Iris pigment epithelial cell (primary cell): Measurements from ENCODE around the gene ABCC6.
"Not testable (repeated sequence)": the region's sequence is repeated elsewhere in the genome, so short reads cannot be mapped to it uniquely, and the experiment has no call there.

Experiments used
- DNase-seq: peaks from one replicate; pipeline ENCODE4 v3.0.0-alpha.2; 2011; ENCODE audit warnings: low read depth

ABCC6 gene

DNA sequence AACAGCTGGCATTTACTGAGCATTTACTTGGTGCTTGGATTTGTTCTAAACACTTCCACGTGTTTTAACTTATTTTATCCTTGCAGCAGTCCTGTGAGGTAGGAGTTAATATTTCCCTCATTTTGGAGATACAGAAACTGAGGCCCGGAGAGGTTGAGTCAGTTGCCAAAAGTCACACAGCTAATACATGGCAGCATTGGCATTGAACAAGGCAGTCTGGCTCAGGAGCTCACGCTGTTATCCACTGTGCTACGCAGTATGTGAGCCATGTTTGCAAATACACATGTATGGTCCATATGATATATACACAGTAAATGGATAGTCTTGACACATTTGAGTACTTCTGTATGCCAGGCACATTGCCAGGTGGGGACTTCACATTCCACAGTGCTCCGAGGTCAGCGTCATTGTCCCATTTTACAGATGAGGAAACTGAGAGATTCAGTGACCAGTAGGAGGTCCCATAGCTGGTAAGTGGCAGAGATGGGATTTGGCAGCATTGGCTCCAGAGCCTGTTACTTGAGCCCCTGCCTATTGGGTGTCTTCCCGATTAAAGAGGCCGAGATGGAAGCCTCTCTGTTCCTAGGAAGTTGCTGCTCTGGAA lies 110.7 kb downstream of the ABCC6 start:
- no peak for DNase-seq

DNA sequence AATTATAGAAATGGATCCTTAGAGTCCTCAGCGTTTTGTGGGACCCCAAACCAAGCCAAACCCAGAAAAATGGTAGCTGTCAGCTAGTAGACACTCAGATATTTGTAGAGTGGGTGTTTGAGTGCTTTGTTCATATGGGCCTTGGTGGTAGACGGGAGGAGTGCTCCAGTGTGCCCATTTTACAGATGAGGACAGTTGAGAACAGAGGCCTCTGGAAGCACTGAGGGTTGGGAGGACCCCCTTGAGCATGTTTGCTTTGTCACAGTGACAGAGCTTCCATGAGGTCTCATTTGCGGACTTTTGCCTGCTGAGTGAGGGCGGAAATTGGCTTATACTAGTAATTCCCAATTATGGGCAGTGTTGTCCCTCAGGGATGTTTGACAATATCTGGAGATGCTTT lies 111.7 kb downstream of the ABCC6 start:
- no peak for DNase-seq

DNA sequence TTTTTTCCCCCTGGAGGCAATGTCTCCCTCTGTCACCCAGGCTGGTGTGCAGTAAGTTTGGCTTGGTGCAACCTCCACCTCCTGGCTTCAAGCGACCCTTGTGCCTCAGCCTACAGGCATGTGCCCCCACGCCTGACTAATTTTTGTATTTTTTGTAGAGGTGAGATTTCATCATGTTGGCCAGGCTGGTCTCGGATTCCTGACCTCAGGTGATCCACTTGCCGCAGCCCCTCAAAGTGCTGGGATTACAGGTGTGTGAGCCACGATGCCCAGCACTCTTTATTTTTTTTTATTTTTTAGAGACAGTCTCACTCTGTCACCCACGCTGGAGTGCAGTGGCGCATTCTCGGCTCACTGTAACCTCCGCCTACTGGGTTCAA lies 113.2 kb downstream of the ABCC6 start:
- no peak for DNase-seq

DNA sequence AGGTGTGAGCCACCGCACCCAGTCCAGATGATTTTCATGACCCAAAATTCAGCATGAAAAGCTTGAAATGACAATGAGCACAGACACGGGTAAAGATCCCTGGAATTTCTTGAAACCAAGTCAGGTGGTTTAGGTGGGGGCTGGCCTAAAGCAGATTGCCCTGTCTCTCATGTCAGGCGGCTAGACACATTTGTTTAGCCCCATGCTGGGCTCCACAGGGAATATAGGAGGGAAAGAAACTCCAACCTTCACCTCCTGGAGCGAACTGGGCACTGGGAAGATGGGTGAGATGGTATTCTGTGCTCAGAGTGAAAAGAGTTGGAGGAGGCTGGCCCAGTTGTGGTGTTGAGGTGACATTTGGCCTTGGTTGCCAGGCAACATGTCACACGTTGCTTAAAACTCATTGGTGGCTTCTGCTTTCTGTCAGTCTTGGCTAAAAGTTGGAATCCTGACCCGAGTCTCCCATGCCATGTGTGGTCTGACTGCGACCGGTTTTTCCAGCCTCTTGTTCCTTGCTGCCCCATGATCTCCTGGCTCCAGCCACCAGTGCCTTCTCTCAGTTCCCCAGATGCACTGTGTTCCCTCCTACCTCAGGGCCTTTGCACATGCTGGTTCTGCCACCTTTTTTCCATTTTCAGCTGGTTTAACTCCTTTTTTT lies 113.7 kb downstream of the ABCC6 start:
- DNase-seq = no peak

DNA sequence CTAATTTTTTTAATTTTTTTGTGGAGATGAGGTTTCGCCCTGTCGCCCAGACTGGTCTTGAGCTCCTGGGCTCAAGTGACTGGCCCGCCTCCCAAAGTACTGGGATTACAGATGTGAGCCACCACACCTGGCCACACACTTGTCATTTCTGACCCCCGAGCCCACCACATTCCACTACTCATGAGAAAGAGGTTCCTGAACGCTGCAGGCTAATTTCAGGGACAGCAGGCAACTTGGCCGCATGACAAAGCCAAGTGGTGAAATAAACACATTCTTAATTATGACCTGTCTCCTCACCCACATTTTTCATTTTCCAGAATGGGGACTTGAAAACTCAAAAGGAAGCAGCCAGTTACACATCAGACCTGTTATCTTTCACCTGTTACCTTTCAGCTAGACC lies 114.5 kb downstream of the ABCC6 start:
- no peak for DNase-seq

DNA sequence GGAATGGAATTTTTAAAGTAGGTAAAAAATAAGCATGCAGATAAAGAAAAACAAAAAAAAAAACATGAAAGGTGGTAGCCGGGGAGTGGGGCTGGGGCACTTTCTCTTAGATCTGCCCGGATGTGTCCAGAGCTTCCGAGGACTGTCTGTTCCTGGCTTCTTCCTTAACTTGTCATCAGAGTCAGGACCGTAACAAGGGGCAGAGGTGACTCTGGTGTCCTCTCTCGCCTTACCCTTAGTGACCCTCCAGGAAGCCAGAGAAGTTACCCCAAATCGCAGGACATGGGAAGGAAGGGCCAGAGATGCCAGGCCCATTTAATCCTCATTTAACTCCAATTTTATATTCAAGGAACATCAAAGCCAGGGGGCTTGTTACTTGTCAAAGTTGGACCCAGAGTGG lies 115.5 kb downstream of the ABCC6 start:
- no peak for DNase-seq

DNA sequence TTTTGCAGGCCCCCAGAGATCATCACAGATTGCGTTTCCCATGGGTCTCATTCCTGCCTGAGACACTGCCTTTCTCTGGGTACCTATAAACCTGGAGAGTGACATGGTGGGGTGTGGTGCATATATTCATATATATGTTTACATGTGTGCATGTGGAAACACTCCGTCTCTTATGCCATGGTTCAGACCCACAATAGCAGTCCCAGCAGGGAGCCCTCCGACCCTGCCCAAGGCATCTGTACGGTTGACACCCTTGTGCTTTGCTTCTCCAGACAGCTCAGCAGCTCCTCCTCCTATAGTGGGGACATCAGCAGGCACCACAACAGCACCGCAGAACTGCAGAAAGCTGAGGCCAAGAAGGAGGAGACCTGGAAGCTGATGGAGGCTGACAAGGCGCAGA lies 116.8 kb downstream of the ABCC6 start:
- DNase-seq = no peak

DNA sequence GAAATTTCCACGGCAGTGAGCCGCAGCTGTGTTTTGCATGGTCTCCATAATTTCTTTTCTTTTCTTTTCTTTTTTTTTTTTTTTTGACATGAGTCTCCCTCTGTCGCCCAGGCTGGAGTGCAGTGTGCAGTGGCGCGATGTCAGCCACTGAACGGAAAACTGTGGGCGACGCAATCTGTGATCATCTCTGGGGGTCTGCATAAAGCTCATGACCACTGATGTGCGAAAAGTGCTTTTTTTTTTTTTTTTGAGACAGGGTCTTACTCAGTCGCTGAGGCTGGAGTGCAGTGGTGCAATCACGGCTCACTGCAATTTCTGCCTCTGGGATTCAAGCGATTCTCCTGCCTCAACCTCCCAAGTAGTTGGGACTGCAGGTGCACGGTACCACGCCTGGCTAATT lies 117.6 kb downstream of the ABCC6 start:
- DNase-seq = no peak

DNA sequence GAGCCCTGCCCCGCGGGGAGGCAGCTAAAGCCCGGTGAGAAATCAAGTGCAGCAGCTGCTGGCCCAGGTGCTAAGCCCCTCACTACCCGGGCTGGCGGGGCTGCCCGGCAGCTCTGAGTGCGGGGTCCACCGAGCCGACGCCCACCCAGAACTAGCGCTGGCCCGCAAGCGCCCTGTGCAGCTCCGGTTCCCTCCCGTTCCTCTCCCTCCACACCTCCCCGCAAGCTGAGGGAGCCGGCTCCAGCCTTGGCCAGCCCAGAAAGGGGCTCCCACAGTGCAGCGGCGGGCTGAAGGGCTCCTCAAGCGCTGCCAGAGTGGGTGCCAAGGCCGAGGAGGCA lies 118.5 kb downstream of the ABCC6 start:
- DNase-seq = not testable (repeated sequence)

DNA sequence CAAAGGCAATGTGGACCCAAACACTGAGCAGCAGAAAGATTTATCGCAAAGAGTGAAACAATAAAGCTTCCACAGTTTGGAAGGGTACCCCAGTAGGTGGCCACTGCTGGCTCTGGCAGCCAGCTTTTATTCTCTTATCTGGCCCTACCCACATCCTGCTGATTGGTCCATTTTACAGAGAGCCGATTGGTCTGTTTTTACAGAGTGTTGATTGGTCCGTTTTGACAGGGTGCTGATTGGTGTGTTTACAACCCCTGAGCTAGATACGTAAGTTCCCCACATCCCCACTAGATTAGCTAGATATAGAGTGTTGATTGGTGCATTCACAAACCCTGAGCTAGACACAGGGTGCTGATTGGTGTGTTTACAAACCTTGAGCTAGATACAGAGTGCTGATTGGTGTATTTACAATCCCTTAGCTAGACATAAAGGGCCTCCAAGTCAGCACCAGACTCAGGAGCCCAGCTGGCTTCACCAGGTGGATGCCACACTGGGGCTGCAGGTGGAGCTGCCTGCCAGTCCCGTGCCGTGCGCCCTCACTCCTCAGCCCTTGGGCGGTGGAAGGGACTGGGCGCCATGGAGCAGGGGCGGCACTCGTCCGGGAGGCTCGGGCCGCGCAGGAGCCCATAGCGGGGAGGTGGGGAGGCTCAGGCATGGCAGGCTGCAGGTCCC lies 119.0 kb downstream of the ABCC6 start:
- DNase-seq = not testable (repeated sequence)

DNA sequence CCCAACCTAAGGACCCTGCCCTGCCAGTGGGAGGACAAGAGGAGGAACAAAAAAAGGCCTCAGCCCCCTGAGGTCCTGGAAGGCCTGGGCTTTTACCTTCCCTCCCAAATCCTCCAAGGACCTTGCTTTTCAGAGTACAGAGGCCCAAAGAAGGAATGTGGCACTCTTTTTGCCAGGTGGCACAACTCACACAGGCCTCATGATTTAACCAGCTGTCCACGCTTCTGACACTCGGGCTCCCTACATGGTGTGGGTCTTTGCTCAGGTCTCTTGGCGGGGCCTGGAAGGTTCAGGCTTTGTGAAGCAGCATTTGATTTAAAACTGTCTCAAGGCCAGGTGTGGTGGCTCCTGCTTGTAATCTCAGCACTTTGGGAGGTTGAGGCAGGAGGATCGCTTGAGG lies 120.6 kb downstream of the ABCC6 start:
- DNase-seq = no peak

DNA sequence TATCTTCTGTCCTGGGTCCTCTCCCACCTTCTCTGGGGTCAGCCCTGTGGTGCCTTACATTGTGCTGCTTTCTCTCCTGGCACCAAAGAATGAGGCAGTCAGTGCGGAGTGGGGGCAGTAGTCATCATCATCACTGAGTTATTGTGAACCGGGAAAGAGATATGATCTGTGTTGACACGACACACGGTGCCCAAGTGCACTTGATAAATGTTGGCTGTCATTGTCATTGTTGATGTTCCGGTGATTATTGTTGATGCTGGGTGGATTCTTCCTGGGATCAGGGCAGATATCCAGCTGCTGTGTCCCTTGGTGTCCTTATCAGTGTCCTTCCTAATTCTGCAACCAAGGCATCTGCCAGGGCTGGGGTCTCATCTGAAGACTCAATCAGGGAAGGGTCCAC lies 121.7 kb downstream of the ABCC6 start:
- no peak for DNase-seq

DNA sequence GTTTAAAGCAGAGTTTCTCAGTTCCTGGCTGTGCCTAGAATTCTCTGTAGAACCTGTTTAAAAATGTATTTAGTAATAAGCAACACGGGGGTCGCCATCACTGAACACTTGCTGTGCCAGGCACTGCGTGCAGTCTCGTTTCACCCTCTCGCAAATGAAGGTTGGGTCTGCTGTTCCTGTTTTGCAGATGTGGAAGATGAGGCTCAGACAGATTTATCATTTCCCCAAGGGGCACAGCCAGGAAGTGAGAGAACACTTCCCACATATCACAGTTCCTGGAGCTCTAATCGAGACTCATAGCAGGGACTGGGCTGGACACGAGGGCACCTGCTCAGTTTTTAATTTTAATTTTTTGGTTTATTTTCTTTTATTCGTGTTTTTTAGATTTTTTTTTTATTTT lies 122.7 kb downstream of the ABCC6 start:
- no peak for DNase-seq

DNA sequence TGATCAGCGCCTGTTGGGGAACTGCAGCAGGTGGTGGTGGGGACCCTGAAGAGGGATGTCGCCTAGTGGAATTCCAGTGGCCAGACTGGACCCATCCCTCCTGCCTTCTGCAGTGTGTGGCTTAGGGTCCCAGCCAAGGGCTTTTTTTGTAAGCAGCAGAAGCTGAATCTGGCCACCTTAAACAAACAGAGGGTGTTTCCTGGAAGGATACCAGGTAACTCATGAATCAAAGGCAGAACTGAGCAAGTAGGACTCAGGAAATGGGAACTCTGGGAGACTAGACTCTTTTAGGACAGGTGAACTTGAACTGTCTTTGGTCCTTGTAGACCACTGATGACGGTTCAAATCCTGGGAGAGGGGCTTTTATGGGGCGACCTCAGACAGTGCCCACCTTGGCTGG lies 124.0 kb downstream of the ABCC6 start:
- no peak for DNase-seq
